Upper lobe of left lung (tissue), 4 donors: ENCODE measurements around the gene TXNL4B.

Experiments used
- CTCF ChIP-seq, 6 experiments: fragments of 450-650 bp in 4 of 6; fragments of 200-600 bp in 2 of 6; sonication (generic) in 2 of 6; IDR thresholded peaks; one replicate each; pipeline ENCODE4 v1.5.1; 2016 to 2019; ENCODE audit warnings: antibody characterized with exemption in 6 of 6
- EP300 ChIP-seq, 4 donors: sonication (generic); formaldehyde crosslinking; IDR thresholded peaks; one replicate each; pipeline ENCODE4 v1.5.1; 2017; ENCODE audit warnings: antibody characterized with exemption in 4 of 4, control low read depth in 2 of 4
- POLR2A ChIP-seq, 4 donors: fragments of 450-650 bp; IDR thresholded peaks; one replicate each; pipeline ENCODE4 v1.5.1; 2016 to 2017; ENCODE audit warnings: antibody characterized with exemption in 4 of 4, mild to moderate bottlenecking in 2 of 4
- POLR2AphosphoS5 ChIP-seq, 2 donors: sonication (generic); formaldehyde crosslinking; IDR thresholded peaks; one replicate each; pipeline ENCODE4 v1.5.1; 2017; ENCODE audit warnings: antibody characterized with exemption in 2 of 2

- TF ChIP-seq EP300 (IDR thresholded peaks at IDR 0.05) (no peak), CTCF (IDR thresholded peaks at IDR 0.05) (no peak), POLR2A (IDR thresholded peaks at IDR 0.05) (no peak), POLR2AphosphoS5 (IDR thresholded peaks at IDR 0.05) (no peak)
Observed at GRCh38 chr16:72083778-72084404, 9.5 kb downstream of the TXNL4B start.
